CD1c-positive myeloid dendritic cell (primary cell): ENCODE measurements around the gene DDX31.
A peak's percentile ranks its signal among the peaks of the same experiment; 100 is the strongest.
"Not testable (repeated sequence)": the region's sequence is repeated elsewhere in the genome, so short reads cannot be mapped to it uniquely, and the experiment has no call there.

ENCODE experiments used
- DNase-seq: peaks from one replicate; pipeline ENCODE4 v3.0.0-alpha.2; 2016; ENCODE audit errors: extremely low spot score

The DDX31 gene

DNA sequence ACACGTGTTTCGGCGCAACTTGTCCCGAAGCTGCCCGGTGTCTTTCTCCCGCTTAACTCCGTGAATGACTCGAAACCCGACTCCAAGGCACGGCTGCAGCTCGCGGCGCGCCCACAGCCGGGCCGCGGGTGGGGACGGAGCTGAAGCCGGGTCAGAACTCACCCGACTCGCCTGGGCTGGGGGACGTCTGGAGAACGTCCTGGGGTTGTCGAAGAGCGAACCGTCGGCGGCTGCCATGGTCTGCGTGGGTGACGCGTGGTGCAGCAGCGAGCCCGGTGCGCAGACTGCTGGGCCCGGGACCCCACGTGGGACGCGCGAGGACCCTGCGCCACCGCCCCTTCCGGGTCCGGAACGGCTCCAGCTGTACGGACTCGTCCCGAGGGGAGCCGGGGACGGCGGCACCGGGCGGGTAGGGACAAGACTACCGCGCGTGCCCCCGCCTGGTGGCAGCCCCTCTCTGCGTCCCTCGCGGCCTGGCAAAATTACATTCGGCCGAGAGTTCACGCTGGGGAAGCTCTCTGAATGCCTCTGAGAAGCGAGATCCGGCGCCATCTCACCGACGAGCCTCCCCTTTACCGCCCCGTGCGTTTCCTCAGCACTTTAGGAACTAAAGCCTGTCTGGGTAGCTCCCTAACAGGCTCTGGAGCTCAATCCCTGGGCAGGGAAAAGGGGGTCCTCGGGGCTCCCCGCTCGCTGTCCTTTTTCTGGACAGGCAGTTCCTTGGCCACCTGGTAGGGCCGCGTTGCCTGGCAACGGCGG lies at the start of gene DDX31:
Gene DDX31 (minus strand): TSS at position 286 of the 759 bp plus-strand sequence. CDS start 49 bp downstream, at position 237.
- peak; percentile 93 for DNase-seq

DNA sequence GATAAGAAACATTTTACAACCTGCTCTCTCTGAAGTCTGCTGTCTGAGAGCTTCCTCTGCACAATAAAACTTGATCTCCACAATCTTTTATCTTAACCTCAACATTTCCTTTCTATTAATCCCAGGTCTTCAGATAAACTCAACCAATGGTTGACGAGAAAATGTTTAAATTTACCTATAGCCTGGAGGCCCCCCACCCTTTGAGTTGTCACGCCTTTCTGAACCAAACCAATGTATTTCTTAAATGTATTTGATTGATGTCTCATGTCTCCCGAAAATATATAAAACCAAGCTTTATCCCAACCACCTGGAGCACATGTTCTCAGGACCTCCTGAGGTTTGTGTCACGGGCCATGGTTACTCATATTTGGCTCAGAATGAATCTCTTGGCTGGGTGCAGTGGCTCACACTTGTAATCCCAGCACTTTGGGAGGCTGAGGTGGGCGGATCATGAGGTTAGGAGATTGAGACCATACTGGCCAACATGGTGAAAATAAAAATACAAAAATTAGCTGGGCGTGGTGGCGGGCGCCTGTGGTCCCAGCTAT lies 48.7 kb upstream of the DDX31 start:
- not testable (repeated sequence) for DNase-seq

DNA sequence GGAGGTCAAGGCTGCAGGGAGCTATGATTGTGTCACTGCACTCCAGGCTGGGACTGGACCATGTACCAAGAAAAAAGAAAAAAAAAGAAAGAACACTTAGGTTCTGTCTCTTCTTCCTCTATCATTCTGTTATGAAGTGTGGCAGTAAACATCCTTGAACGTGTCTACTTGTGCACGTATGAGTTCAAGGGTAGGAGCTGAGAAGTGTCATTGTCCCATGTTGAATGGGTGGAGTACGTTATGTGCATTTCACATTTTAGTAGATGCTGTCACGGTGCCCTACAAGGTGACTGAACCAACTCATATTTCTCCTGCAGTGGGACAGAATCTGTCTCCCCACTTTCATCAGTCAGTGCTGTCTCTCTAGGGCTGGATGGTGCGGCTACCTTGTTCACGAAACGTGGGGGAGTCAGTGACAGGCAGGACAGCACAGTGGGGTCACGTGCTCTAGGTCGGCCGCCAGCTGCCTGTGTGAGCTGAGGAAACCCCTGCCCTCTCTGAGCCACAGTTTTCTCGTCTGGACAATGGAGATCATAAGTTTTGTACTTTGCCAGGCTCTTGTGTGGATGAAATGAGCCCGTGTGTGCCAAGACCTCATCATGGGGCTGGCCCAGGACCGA lies 47.7 kb upstream of the DDX31 start:
- DNase-seq: no peak

DNA sequence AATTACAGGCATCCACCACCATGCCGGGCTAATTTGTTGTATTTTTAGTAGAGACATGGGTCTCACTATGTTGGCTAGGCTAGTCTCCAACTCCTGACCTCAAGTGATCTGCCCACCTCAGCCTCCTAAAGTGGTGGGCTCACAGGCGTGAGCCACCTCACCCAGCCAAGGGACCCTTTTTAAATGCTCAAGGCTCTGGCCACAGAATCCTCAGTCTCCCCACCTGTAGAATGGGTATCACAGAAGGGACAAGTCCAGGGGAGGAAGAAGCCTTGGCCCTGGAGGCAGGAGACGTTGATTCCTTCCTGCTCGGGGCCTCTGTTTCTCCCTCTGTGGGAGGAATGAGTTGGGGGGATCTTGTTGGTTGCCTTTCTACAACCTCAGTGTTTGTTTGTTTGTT lies 46.2 kb upstream of the DDX31 start:
- no peak for DNase-seq

DNA sequence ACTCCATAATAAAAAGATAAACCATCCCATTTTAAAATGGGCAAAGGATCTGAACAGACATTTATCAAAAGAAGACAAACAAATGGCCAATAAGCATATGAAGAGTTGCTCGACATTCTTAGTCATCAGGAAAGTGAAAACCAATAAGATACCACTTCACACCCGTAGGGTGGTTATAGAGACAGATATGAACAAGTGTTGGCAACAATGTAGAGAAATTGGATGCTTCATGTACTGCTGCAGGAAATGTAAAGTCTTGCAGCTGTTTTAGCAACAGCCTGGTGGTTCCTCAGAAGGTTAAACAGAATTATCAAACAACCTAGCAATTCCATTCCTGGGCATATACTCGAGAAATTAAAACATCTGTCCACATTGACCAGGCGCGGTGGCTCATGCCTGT lies 43.0 kb upstream of the DDX31 start:
- DNase-seq: no peak

DNA sequence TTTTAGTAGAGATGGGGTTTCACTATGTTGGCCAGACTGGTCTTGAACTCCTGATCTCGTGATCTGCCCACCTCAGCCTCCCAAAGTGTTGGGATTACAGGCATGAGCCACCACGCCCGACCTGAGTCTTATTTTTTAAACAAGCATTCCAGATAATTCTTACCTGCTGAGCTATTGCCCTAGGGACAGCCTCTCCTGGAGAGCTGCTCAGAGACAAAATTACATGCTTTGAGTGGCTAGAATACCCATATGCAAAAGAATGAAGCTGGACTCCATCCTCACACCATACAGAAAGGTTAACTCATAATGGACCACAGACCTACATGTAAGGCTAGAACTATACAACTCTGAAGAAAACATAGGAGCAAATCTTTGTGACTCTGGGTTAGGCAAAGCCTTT lies 42.1 kb upstream of the DDX31 start:
- DNase-seq: no peak

DNA sequence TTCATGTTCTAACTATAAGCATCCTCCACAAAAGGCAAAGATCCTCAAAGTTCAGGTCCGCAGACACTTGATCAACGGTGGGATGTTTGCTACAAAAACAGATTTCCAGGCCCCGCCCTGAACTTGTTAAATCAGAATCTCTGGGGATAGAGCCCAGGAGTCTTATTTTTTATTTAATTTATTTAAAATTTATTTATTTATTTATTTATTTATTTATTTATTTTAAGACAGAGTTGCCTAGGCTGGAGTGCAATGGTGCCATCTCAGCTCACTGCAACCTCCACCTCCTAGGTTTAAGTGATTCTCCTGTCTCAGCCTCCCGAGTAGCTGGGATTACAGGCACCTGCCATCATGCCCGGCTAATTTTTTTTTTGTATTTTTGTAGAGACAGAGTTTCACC lies 41.4 kb upstream of the DDX31 start:
- DNase-seq: not testable (repeated sequence)

DNA sequence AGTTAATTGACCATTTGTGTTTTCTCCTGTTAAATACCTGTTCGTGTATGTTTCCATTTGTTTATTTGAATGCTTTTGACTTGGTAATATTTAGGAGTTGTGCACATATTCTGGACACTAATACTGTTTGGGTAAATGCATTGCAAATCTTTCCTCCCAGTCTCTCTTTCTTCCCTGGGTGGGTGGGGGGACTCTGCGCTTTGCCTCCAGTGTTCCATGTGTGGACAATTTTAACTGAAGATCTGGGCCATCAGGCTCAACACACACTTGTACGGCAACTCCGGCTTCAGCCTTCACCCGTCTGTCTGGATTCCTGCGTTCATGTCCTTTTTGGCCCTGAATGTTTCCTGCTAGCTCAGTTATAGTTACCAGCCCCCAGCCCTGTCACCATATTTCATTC lies 40.5 kb upstream of the DDX31 start:
- no peak for DNase-seq

DNA sequence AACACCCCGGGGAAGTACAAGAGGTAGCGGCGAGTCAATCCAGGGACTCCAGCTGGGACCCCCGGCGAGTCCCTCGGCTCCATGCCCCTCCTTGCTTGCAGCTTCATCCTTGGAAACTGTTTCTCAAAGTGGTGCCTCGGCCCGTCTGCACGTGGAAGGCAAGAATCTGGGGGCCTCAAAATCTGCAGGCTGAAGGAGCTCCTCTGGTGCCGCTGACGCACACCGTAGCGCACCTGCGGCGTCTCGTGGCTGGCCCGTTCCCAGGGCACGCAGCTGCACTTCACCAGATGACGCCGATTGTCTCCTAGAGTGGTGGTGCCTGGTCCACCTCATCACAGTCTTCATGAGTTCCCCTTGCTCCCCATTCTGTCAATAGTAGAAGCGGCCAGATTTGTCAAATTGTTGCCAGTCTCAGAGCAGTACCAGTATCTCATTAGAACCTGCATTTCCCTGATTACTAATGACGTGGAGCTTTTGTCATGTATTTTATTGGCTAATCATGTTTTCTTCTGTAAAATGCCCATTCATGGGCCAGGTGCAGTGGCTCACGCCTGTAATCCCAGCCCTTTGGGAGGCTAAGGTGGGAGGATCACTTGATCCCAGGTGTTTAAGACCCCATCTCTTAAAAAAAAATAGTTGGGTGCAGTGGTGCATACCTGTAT lies 39.1 kb upstream of the DDX31 start:
- no peak for DNase-seq

DNA sequence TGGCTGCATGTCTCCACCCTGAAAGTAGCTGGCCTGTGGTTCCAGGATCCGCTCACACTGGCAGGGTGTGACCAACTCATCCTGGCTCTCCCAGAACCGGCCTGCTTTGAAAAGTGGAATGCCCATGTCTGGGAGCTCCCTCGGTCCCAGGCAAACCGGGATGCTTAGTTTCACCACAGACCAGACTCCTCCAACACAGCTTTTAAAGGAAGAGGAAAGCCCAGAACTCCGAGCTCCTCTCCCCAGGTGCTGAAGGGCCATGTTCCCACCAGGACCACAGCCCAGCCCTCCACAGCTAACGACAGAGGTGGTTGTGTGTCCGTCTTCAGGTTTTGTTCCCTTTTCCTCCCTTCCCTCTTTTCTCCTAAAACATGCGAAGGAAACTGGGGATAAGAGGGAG lies 38.5 kb upstream of the DDX31 start:
- DNase-seq: no peak

DNA sequence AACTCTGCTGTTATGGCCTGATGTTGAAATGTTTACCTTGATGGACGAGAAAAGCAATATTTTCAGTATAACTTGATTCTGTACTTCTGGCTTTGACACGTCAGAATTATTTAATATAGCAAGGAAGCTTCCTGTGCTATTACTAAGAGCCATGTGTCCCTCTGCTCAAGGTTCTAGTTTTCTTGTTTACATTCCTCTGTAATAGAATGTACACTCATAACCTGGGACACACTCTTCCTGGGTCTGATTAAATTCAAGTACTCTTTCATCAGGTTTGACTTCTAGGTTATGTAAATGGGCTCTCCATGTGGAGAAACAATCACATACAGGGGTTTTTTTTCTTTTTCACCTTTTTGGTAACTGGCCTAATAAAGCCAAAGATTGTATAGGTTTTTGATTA lies 33.6 kb upstream of the DDX31 start:
- no peak for DNase-seq

DNA sequence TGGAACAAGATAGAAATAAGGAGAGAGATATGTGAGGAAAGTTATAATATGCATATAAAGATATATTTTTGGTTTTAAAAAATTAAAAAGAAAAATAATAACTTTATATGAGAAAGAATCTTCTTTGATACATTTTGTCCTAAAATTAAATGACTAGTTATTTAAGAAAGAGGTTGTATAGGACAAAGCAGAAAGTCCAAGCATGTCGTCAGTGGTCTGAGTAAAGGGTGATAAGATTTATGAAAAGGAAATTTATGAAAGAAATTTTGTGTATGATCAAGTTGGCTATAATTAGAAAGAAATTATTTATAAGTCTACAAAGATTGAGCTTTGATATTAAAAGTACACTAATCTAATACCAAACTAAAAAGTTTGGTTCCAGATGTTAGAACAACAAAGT lies 32.5 kb upstream of the DDX31 start:
- DNase-seq: no peak

DNA sequence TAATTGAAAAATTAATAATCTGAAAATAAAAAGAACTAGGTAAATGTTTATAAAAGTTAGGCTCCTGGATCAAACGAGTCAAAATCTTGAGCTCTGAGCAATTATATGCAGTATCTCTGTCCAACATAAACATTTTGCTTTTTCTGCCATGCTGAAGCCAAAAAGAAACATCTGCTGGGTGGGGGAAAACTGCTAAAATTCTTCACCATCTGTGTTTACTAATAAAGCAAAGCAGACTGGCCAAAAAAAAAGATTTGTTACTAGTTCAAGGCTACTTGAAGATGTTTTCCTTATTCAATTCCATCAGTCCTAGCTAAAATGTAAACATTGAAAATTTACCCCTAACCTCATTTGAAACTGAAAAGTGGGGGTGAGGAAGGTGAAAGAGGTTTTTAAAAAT lies 30.2 kb upstream of the DDX31 start:
- no peak for DNase-seq

DNA sequence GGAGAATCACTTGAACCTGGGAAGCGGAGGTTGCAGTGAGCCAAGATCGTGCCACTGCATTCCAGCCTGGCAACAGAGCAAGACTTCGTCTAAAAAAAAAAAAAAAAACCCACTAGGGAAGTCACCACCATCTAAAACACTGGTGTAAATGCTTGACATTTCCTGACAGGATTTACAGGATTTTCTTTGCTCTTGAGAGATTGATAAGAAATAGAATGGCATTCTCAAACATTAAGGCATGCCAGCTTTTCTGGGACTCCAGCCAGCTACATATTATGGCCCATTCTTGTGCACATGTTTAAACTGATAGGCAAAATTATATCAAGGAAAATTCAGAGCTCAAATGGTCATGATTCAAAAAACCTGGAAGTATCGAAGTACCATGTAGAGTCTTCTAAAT lies 29.2 kb upstream of the DDX31 start:
- no peak for DNase-seq

DNA sequence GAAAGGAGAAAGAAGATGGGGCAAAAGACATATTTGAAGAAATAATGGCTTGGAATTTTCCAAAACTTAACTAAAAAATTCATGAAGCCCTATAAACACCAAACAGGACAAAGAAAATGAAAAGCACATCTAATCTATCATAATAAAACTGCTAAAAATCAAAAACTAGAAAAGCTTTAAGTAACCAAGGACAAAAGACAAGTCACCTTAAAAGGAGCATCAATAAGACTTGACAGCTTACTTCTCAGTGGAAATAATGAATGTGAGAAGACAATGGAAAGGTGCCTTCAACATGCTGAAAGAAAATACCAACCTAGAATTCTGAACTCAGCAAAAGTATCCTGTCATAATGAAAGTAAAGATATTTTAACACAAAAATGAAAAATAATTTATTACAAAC lies 27.4 kb upstream of the DDX31 start:
- no peak for DNase-seq

DNA sequence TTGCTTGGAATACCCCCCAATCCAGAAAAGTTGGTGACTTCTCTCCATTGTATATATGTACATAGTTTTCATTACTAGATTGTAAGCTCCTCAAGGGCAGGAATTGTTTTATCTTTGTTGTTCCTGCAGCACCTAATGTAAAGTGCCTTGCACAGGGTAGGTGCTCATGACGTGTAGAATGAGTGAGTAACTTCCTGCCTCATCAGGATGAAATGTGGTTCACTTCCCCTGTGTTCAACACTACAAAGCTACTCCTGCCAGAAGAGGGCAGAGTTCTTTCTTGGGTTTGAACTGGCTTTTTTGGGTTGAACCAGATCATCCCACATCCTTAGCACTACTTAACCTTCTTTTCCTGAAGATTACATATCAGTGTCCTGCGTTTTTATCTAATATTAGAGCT lies 24.4 kb upstream of the DDX31 start:
- DNase-seq: peak; percentile 28

DNA sequence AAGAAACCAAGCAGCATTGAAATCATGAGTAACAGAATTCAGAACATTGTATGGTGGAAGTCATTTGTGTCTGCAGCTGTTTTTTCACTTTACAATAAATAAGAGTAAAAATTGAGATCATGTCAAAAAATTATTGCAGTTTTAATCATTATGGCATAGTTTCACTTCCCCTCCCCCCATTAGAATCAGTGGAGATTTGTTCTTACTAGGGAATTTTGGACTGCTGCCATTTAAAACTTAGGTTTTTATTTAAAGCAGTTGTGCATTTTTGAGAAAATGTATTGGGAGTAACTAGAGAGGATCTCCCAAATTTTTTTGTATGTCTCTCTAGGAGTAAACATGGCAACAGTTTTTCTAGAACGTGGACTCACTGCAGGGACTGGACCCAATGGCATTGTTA lies 20.9 kb upstream of the DDX31 start:
- no peak for DNase-seq

DNA sequence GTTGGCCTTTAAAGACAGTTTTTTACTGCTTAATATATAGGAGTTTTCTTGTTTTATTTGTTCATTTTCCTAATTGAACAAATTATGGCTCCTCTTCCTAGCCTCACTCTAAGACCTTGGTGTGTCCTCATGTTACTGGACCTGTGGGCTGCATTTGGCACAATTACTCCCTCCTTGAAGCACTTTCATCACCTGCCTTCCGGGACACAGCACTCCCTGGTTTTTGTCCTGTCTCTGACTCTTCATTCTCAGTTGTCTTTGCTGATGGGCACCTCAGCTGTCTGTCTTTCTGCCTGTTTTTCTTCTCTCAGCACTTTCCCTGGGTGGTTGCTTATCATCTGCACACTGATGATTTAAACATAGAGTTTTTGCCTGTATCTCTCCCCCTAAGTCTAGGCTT lies 14.1 kb upstream of the DDX31 start:
- DNase-seq: no peak

DNA sequence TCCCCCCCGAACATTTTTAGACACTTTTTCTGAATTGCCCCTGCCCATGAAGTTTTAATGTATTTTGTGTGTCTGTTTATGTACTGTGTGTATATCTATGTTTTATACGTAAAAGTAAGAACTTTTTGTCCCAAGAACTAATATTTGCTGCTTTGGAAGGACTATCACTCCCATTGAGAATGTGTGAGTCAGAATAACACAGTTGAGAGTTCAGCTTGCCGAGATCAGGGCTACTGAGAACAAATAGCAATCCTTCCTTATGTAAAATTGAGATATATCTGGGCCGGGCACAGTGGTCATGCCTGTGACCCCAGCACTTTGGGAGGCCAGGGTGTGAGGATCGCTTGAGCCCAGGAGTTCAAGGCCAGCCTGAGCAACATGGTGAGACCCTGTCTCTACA lies 11.8 kb upstream of the DDX31 start:
- no peak for DNase-seq

DNA sequence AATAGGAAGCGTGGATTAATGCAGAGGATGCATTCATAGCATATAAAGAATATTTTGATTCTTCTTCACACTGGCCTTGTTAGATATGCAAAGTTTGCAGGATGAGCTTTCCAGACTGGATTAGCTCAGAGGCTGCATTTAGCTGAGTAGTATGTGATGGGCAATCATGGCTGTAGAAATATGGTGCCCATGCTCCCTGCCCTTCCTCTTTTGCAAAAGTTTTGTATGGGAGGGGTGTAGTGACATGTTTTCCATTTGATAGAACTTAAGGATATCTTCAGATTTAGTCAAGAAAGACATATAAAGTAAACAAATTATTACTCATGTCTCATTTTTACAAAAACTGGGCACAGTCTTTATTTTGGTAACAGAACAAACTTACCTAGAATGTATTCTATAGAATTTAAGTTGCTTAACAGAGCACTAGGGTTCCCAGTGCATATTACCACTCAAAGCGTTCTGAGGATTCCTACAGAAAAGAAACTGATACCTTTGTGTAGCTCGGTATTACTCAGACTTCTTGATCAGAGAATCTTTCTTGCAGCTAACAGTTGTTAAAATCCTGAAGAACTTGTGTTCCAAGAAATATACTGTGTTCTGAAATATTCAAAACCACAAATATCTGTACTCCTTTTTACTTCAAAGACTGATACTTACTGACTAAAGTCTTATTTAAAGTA lies 10.3 kb upstream of the DDX31 start:
- DNase-seq: no peak

DNA sequence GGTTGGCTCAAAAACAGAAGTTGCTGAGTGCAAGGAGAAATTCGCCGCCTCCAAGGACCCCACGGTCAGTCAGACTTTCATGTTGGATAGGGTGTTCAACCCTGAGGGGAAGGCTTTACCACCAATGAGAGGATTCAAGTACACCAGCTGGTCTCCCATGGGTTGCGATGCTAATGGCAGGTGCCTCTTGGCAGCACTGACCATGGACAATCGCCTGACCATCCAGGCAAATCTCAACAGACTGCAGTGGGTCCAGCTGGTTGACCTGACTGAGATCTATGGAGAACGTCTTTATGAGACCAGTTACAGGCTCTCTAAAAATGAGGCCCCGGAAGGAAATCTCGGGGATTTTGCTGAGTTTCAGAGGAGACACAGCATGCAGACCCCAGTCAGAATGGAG lies 8.2 kb upstream of the DDX31 start:
- no peak for DNase-seq

DNA sequence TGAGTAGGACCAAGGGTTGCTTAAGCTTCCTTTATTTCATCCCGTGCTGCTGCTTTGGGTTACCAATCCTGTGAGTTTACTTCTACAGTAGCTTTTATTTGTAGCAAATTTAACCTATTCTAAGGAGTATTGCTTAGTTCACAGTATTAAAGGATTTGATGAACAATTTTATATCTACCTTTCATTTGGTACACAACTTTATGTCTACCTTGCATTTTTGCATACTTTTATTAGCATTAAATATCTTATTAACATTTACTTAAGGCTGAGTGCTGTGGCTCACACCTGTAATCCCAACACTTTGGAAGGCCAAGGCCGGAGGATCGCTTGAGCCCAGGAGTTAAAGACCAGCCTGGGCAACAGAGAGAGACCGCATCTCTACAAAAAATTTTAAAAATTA lies 4.7 kb upstream of the DDX31 start:
- DNase-seq: no peak
